T-helper 1 cell treated with Interleukin-12 subunit alpha and Interleukin-12 subunit beta and Interleukin-4 antibody, amounts not matched to agents 30 μg/mL and 1 μg/mL, for 36 hours (primary cell): ENCODE data around the gene CNTRL.
"Not testable (repeated sequence)": the region's sequence is repeated elsewhere in the genome, so short reads cannot be mapped to it uniquely, and the experiment has no call there.

Source experiments
- H3K27ac Mint-ChIP-seq: one replicate; pipeline ENCODE4 v1.8.0; 2021; ENCODE audit warnings: mild to moderate bottlenecking, mixed read lengths
- H3K27me3 Mint-ChIP-seq: one replicate; pipeline ENCODE4 v1.8.0; 2021; ENCODE audit warnings: low read depth, mixed read lengths
- H3K36me3 Mint-ChIP-seq: one replicate; pipeline ENCODE4 v1.8.0; 2021; ENCODE audit warnings: low read depth, mixed read lengths
- H3K4me1 Mint-ChIP-seq: one replicate; pipeline ENCODE4 v1.8.0; 2021; ENCODE audit warnings: low read depth, mixed read lengths
- H3K4me3 Mint-ChIP-seq: one replicate; pipeline ENCODE4 v1.8.0; 2021; ENCODE audit warnings: mild to moderate bottlenecking, moderate library complexity, mixed read lengths
- H3K9me3 Mint-ChIP-seq: one replicate; pipeline ENCODE4 v1.8.0; 2021; ENCODE audit warnings: mixed read lengths

The CNTRL gene

GRCh38 chr9:121168052-121168451, 93.3 kb downstream of the CNTRL start:
- Mint-ChIP-seq H3K9me3 (no peaks in the 10 kb centered on the region), H3K27ac (no peak overlapping the region), H3K27me3 (no peaks in the 10 kb centered on the region), H3K4me3 (no peak overlapping the region), H3K36me3 (peaks cover 51% of the 10 kb centered on the region), H3K4me1 (peaks cover 8% of the 10 kb centered on the region)

GRCh38 chr9:121169094-121169601, 94.4 kb downstream of the CNTRL start:
- Mint-ChIP-seq H3K9me3 (no peaks in the 10 kb centered on the region), H3K4me3 (no peak overlapping the region), H3K4me1 (peaks cover 8% of the 10 kb centered on the region), H3K27ac (no peak overlapping the region), H3K27me3 (no peaks in the 10 kb centered on the region), H3K36me3 (peaks cover 56% of the 10 kb centered on the region)

GRCh38 chr9:121171236-121171635, 96.5 kb downstream of the CNTRL start:
- H3K4me1 Mint-ChIP-seq: peaks cover 8% of the 10 kb centered on the region
- H3K27ac Mint-ChIP-seq: no peak overlapping the region
- H3K9me3 Mint-ChIP-seq: no peaks in the 10 kb centered on the region
- H3K36me3 Mint-ChIP-seq: peaks cover 58% of the 10 kb centered on the region
- no peak overlapping the region for H3K4me3 Mint-ChIP-seq
- H3K27me3 Mint-ChIP-seq: no peaks in the 10 kb centered on the region

GRCh38 chr9:121172726-121173487, 98.2 kb downstream of the CNTRL start:
- no peaks in the 10 kb centered on the region for H3K9me3 Mint-ChIP-seq
- no peaks in the 10 kb centered on the region for H3K27me3 Mint-ChIP-seq
- H3K4me1 Mint-ChIP-seq: peaks cover 6% of the 10 kb centered on the region
- no peak overlapping the region for H3K27ac Mint-ChIP-seq
- H3K4me3 Mint-ChIP-seq: no peak overlapping the region
- H3K36me3 Mint-ChIP-seq: peaks cover 59% of the 10 kb centered on the region

- H3K9me3 Mint-ChIP-seq: no peaks in the 10 kb centered on the region
- no peaks in the 10 kb centered on the region for H3K27me3 Mint-ChIP-seq
- H3K4me1 Mint-ChIP-seq: peaks cover 5% of the 10 kb centered on the region
- H3K27ac Mint-ChIP-seq: peak overlapping the region; percentile 18
- peaks cover 58% of the 10 kb centered on the region for H3K36me3 Mint-ChIP-seq
- no peak overlapping the region for H3K4me3 Mint-ChIP-seq
Observed at GRCh38 chr9:121173501-121173900, 98.7 kb downstream of the CNTRL start.

GRCh38 chr9:121178676-121179372, 104.1 kb downstream of the CNTRL start:
- H3K4me1 Mint-ChIP-seq: peaks cover 2% of the 10 kb centered on the region
- no peak overlapping the region for H3K4me3 Mint-ChIP-seq
- no peaks in the 10 kb centered on the region for H3K9me3 Mint-ChIP-seq
- H3K27ac Mint-ChIP-seq: peak overlapping the region; percentile 7
- peaks cover 49% of the 10 kb centered on the region for H3K36me3 Mint-ChIP-seq
- H3K27me3 Mint-ChIP-seq: no peaks in the 10 kb centered on the region

GRCh38 chr9:121179373-121179721, 104.6 kb downstream of the CNTRL start:
- H3K36me3 Mint-ChIP-seq: peaks cover 46% of the 10 kb centered on the region
- not testable (repeated sequence) for H3K27me3 Mint-ChIP-seq, H3K27ac Mint-ChIP-seq, H3K4me3 Mint-ChIP-seq, H3K4me1 Mint-ChIP-seq, H3K9me3 Mint-ChIP-seq

GRCh38 chr9:121179930-121180681, 105.4 kb downstream of the CNTRL start:
- no peak overlapping the region for H3K4me3 Mint-ChIP-seq
- H3K27me3 Mint-ChIP-seq: no peaks in the 10 kb centered on the region
- H3K36me3 Mint-ChIP-seq: peaks cover 42% of the 10 kb centered on the region
- peaks cover 6% of the 10 kb centered on the region for H3K4me1 Mint-ChIP-seq
- H3K9me3 Mint-ChIP-seq: no peaks in the 10 kb centered on the region
- no peak overlapping the region for H3K27ac Mint-ChIP-seq

- Mint-ChIP-seq H3K4me1 (peaks cover 21% of the 10 kb centered on the region), H3K36me3 (peaks cover 43% of the 10 kb centered on the region), H3K27ac (no peak overlapping the region), H3K9me3 (no peaks in the 10 kb centered on the region), H3K27me3 (no peaks in the 10 kb centered on the region), H3K4me3 (no peak overlapping the region)
Observed at GRCh38 chr9:121182101-121182836, 107.5 kb downstream of the CNTRL start.

- H3K9me3 Mint-ChIP-seq: no peaks in the 10 kb centered on the region
- H3K27me3 Mint-ChIP-seq: no peaks in the 10 kb centered on the region
- H3K4me3 Mint-ChIP-seq: no peak overlapping the region
- no peak overlapping the region for H3K27ac Mint-ChIP-seq
- peaks cover 23% of the 10 kb centered on the region for H3K4me1 Mint-ChIP-seq
- H3K36me3 Mint-ChIP-seq: peaks cover 44% of the 10 kb centered on the region
Observed at GRCh38 chr9:121182989-121183388, 108.2 kb downstream of the CNTRL start.

- no peaks in the 10 kb centered on the region for H3K27me3 Mint-ChIP-seq
- no peak overlapping the region for H3K4me3 Mint-ChIP-seq
- H3K27ac Mint-ChIP-seq: no peak overlapping the region
- no peaks in the 10 kb centered on the region for H3K9me3 Mint-ChIP-seq
- peaks cover 41% of the 10 kb centered on the region for H3K36me3 Mint-ChIP-seq
- H3K4me1 Mint-ChIP-seq: peaks cover 25% of the 10 kb centered on the region
Observed at GRCh38 chr9:121183666-121184423, 109.1 kb downstream of the CNTRL start.

GRCh38 chr9:121184463-121184862, 109.7 kb downstream of the CNTRL start:
- Mint-ChIP-seq H3K36me3 (peaks cover 41% of the 10 kb centered on the region), H3K4me3 (no peak overlapping the region), H3K27me3 (no peaks in the 10 kb centered on the region), H3K9me3 (no peaks in the 10 kb centered on the region), H3K4me1 (peaks cover 27% of the 10 kb centered on the region), H3K27ac (no peak overlapping the region)

GRCh38 chr9:121185178-121185745, 110.5 kb downstream of the CNTRL start:
- Mint-ChIP-seq H3K4me1 (peaks cover 30% of the 10 kb centered on the region), H3K9me3 (no peaks in the 10 kb centered on the region), H3K27ac (no peak overlapping the region), H3K27me3 (no peaks in the 10 kb centered on the region), H3K36me3 (peaks cover 40% of the 10 kb centered on the region), H3K4me3 (no peak overlapping the region)
